Measurements from ENCODE around the gene MRPL55.

The MRPL55 gene

GRCh38 chr1:228151180-228151925, 42.3 kb upstream of the MRPL55 start:
- DNase-seq (ENCODE audit: low spot score): no peak
- POLR2A ChIA-PET (ENCODE audit: low non-redundant PET): interaction anchor here (0.5 to 1.4 kb wide), 4 partner anchors 10 to 977 kb away, joined by 3 to 11 read pairs (median 7); no protein-coding TSS in a partner anchor
- CTCF ChIA-PET: interaction anchor here (1.0 kb wide), 2 partner anchors 21 to 389 kb away, joined by 4 to 5 read pairs; no protein-coding TSS in a partner anchor
- TF ChIP-seq CTCF (conservative IDR thresholded peaks at IDR 0.05; ENCODE audit: low read depth): no peak
- H3K27ac ChIP-seq: peak overlapping the region; percentile 100

- H3K27ac ChIP-seq: peak overlapping the region; percentile 100
- DNase-seq (ENCODE audit: low spot score): peak; percentile 44
- POLR2A ChIA-PET (ENCODE audit: low non-redundant PET): interaction anchor here (0.5 to 1.5 kb wide), 3 partner anchors 12 to 978 kb away, joined by 10 to 11 read pairs (median 11); no protein-coding TSS in a partner anchor
- TF ChIP-seq CTCF (conservative IDR thresholded peaks at IDR 0.05; ENCODE audit: low read depth): no peak
- CTCF ChIA-PET: interaction anchor here (0.7 to 1.0 kb wide), 2 partner anchors 20 to 130 kb away, joined by 3 to 5 read pairs; no protein-coding TSS in a partner anchor
Observed at GRCh38 chr1:228150461-228151179, 41.5 kb upstream of the MRPL55 start.

GRCh38 chr1:228150120-228150460, 41.0 kb upstream of the MRPL55 start:
- TF ChIP-seq CTCF (conservative IDR thresholded peaks at IDR 0.05; ENCODE audit: low read depth): no peak
- POLR2A ChIA-PET (ENCODE audit: low non-redundant PET): interaction anchor here (1.4 to 1.5 kb wide), 2 partner anchors 13 to 15 kb away, joined by 11 read pairs; no protein-coding TSS in a partner anchor
- no peak for DNase-seq (ENCODE audit: low spot score)
- H3K27ac ChIP-seq: peak overlapping the region; percentile 100
- CTCF ChIA-PET: no interaction called here

GRCh38 chr1:228149406-228150119, 40.5 kb upstream of the MRPL55 start, which contains the start of gene GJC2:
Gene GJC2, plus strand, starts transcription at chr1:228149930. Its CDS starts 7,829 bp downstream, at chr1:228157759.
- POLR2A ChIA-PET (ENCODE audit: low non-redundant PET): interaction anchor here (0.6 to 1.5 kb wide), 2 partner anchors 13 to 16 kb away, joined by 4 to 11 read pairs; partner anchors contain the start of gene IBA57
- TF ChIP-seq CTCF (conservative IDR thresholded peaks at IDR 0.05; ENCODE audit: low read depth): no peak
- CTCF ChIA-PET: no interaction called here
- peak; percentile 77 for DNase-seq (ENCODE audit: low spot score)
- H3K27ac ChIP-seq: peak within 1 kb of the TSS; percentile 100

GRCh38 chr1:228148935-228149405, 39.9 kb upstream of the MRPL55 start:
- peak; percentile 56 for DNase-seq (ENCODE audit: low spot score)
- POLR2A ChIA-PET (ENCODE audit: low non-redundant PET): interaction anchor here (0.6 to 1.5 kb wide), 3 partner anchors 14 to 17 kb away, joined by 3 to 11 read pairs (median 4); partner anchors contain the start of gene IBA57
- TF ChIP-seq CTCF (conservative IDR thresholded peaks at IDR 0.05; ENCODE audit: low read depth): no peak
- peak overlapping the region; percentile 100 for H3K27ac ChIP-seq
- CTCF ChIA-PET: no interaction called here
